ENCODE measurements around the gene AGTRAP.

The AGTRAP gene

GRCh38 chr1:11731691-11732283, 4.1 kb upstream of the AGTRAP start:
- in situ Hi-C loops (cut with MboI; ENCODE audit: low pct_unique_long_range_greater_than_20kb, low sequenced_read_pairs, unreplicated experiment), result no loop called here
- no peak for TF ChIP-seq CTCF (IDR thresholded peaks at IDR 0.05; ENCODE audit: extremely low read depth, insufficient read depth, missing control alignments)
- no peak for DNase-seq (ENCODE audit: low spot score)

GRCh38 chr1:11733306-11733705, 2.6 kb upstream of the AGTRAP start:
- DNase-seq (ENCODE audit: low spot score), result no peak
- no peak for TF ChIP-seq CTCF (IDR thresholded peaks at IDR 0.05; ENCODE audit: extremely low read depth, insufficient read depth, missing control alignments)
- in situ Hi-C loops (cut with MboI; ENCODE audit: low pct_unique_long_range_greater_than_20kb, low sequenced_read_pairs, unreplicated experiment), result no loop called here

- in situ Hi-C loops (cut with MboI; ENCODE audit: low pct_unique_long_range_greater_than_20kb, low sequenced_read_pairs, unreplicated experiment), result no loop called here
- no peak for DNase-seq (ENCODE audit: low spot score)
- no peak for TF ChIP-seq CTCF (IDR thresholded peaks at IDR 0.05; ENCODE audit: extremely low read depth, insufficient read depth, missing control alignments)
Observed at GRCh38 chr1:11735531-11735853, 444 bp upstream of the AGTRAP start.

- in situ Hi-C loops (cut with MboI; ENCODE audit: low pct_unique_long_range_greater_than_20kb, low sequenced_read_pairs, unreplicated experiment), result no loop called here
- DNase-seq (ENCODE audit: low spot score), result peak; percentile 65
- no peak for TF ChIP-seq CTCF (IDR thresholded peaks at IDR 0.05; ENCODE audit: extremely low read depth, insufficient read depth, missing control alignments)
Observed at GRCh38 chr1:11736746-11737639, 1.1 kb downstream of the AGTRAP start.

GRCh38 chr1:11738096-11738495, 2.2 kb downstream of the AGTRAP start:
- no peak for TF ChIP-seq CTCF (IDR thresholded peaks at IDR 0.05; ENCODE audit: extremely low read depth, insufficient read depth, missing control alignments)
- in situ Hi-C loops (cut with MboI; ENCODE audit: low pct_unique_long_range_greater_than_20kb, low sequenced_read_pairs, unreplicated experiment), result no loop called here
- no peak for DNase-seq (ENCODE audit: low spot score)

GRCh38 chr1:11738783-11739182, 2.8 kb downstream of the AGTRAP start:
- TF ChIP-seq CTCF (IDR thresholded peaks at IDR 0.05; ENCODE audit: extremely low read depth, insufficient read depth, missing control alignments), result no peak
- DNase-seq (ENCODE audit: low spot score), result no peak
- in situ Hi-C loops (cut with MboI; ENCODE audit: low pct_unique_long_range_greater_than_20kb, low sequenced_read_pairs, unreplicated experiment), result no loop called here

Measured in GM13977 (cell line).